ENCODE measurements around the gene SIRPB1.
"Not testable (repeated sequence)": the region's sequence is repeated elsewhere in the genome, so short reads cannot be mapped to it uniquely, and the experiment has no call there.

The SIRPB1 gene

GRCh38 chr20:1619861-1620444 is at the start of gene SIRPB1:
Gene SIRPB1, minus strand, starts transcription at chr20:1620009. Its CDS starts 65 bp downstream, at chr20:1619944.
- DNase-seq: no peak

GRCh38 chr20:1669304-1669703 is 49.5 kb upstream of the SIRPB1 start:
- DNase-seq: no peak

GRCh38 chr20:1667502-1668085 is 47.8 kb upstream of the SIRPB1 start:
- DNase-seq: no peak

DNA sequence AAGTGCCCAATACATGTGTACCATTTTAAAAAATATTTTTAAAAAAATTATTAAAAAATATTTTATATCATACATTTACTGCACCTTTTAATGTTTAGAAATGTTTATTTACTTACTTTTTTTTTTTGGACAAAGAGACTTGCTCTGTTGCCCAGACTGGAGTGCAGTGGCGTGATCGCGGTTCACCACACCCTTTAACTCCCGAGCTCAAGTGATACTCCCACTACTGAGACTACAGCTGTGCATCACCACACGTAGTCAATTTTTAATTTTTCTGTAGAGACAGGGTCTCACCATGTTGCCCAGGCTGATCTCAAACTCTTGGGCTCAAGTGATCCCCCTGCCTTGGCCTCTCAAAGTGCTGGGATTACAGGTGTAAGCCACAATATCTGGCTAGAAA is 47.0 kb upstream of the SIRPB1 start:
- DNase-seq: no peak

- no peak for DNase-seq
Observed at GRCh38 chr20:1665345-1665744, 45.5 kb upstream of the SIRPB1 start.

- DNase-seq: peak; percentile 66
Observed at GRCh38 chr20:1664911-1665310, 45.1 kb upstream of the SIRPB1 start.

DNA sequence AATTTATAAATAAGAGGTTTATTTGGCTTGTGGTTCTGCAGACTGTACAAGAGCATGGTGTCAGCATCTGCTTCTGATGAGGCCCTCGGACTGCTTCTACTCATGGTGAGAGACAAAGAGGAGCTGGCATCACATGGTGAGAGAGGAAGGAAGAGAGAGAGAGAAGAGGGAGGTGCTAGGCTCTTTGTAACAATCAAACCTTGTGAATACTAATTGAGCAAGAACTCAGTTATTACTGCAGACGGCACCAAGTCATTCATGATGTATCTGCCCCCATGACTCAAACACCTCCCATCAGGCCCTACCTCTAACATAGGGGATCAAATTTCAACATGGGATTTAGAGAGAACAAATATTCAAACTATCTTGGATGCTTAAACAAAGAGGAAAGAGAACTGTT is 44.1 kb upstream of the SIRPB1 start:
- no peak for DNase-seq

GRCh38 chr20:1661542-1662299 is 41.9 kb upstream of the SIRPB1 start:
- no peak for DNase-seq

DNA sequence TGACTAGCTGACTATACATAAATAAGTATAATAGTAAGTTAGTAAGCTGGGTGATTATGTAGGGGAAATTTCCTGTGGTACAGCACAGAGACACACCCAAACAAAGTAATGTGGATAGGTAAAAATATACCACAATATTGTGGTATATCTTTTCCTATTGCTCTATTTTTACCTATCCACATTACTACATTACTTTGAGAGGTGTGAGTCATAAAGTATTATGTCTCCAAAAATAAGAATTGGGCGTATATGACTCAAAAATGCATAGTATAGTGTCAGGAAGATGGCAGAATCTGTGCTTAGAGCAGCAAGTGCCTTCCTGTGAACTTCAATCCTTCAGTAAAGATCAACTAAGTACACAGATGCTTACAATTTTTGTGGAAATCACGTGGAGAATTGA is 40.4 kb upstream of the SIRPB1 start:
- DNase-seq: no peak

DNA sequence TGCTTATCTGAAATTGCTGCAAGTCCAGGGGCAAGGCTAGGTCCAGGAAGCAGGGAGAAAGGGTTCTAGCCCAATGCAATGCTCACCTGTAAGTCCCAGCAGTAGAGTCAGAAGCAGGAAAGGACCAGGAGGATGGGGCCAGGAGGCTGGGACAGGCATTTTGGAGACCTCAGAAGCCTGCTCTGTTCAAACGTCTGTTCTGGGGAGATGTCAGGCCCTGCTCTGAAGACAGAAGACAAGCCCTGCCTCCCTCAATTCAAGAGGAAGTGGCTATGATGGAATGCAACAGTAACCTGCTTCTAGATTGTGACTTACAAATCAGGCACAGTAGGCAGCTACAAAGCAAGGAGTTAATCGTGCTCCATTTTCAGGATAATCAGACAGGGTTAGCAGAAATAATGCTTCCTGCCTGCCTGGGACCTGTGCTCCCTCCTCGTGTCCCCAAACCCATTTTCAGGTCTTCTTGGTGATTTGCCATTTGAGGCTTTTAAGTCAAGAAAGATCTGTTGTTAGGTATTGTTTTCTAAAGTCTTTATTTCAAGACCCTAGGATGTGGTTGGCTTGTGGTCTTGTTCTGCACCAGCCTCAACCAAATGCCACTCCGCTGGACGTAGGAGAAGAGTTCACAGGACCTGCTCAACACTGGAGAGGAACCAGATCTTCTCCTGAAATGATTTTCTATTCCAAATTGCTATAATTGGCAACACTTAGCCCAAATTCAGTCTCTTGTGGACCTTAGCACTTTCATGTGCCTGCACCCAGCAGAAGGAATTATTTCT is 37.9 kb upstream of the SIRPB1 start, which contains the start of gene SIRPG:
TSS of gene SIRPG (minus strand) at position 224 of the 779 bp plus-strand sequence. CDS start at position 159, 65 bp downstream.
- no peak for DNase-seq

GRCh38 chr20:1656844-1657243 is 37.0 kb upstream of the SIRPB1 start:
- no peak for DNase-seq

DNA sequence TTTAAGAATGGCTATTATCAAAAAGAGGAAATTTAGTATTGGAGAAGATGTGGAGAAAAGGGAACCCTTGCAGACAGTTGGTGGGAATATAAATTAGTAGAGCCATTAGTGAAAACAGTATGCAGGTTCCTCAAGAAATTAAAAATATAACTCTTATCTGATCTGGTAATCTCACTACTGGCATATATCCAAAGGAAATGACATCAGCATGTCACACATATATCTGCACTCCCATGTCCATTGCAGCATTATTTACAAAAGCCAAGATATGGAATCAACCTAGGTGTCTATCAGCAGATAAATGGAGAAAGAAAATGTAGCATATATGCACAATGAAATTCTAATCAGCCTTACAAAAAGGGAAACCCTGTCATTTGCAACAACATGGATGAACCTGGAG is 35.2 kb upstream of the SIRPB1 start:
- no peak for DNase-seq

GRCh38 chr20:1652960-1653359 is 33.2 kb upstream of the SIRPB1 start:
- DNase-seq: no peak

DNA sequence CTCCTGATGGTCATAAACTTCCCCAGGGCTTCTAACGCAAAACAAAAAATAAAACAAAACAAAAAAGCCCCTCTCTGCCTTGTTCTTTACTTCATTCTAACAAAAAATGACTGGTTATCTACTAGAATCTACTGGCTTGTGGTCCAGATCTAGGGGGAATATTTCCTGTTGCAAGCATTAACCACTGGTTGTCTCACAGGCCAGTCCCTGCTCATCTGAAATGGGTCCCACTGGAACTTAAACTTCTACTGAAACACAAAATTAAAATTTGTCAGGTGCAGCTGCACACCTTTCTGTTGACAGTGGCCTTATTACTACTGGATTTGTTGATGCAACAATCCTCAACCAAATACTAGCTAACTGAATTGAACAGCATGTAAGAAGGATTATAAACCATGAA is 32.3 kb upstream of the SIRPB1 start:
- no peak for DNase-seq

GRCh38 chr20:1651268-1652058 is 31.7 kb upstream of the SIRPB1 start:
- DNase-seq: no peak

GRCh38 chr20:1648101-1648500 is 28.3 kb upstream of the SIRPB1 start:
- no peak for DNase-seq

DNA sequence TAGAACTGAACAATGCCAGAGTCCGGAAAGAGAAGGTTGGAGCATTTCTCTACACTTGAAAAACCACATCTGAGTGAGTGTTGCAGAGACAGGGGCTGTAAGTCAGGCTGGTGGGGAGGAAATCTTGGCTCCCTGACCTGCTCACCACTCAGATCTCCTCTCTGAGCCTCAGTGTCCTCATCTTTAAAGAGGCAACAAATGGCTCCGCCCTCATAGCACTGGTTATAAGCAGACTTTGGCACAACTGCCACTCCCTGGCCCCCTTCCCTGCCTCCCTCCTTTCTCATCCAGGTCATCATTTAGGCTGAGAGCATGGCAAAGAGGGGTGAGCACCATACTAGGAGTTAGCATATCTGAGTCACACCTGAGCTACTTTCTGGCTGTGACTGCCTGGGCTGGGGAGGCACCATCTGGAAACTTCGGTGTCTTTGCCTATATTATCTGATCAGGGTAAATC is 27.2 kb upstream of the SIRPB1 start:
- DNase-seq: peak; percentile 50

DNA sequence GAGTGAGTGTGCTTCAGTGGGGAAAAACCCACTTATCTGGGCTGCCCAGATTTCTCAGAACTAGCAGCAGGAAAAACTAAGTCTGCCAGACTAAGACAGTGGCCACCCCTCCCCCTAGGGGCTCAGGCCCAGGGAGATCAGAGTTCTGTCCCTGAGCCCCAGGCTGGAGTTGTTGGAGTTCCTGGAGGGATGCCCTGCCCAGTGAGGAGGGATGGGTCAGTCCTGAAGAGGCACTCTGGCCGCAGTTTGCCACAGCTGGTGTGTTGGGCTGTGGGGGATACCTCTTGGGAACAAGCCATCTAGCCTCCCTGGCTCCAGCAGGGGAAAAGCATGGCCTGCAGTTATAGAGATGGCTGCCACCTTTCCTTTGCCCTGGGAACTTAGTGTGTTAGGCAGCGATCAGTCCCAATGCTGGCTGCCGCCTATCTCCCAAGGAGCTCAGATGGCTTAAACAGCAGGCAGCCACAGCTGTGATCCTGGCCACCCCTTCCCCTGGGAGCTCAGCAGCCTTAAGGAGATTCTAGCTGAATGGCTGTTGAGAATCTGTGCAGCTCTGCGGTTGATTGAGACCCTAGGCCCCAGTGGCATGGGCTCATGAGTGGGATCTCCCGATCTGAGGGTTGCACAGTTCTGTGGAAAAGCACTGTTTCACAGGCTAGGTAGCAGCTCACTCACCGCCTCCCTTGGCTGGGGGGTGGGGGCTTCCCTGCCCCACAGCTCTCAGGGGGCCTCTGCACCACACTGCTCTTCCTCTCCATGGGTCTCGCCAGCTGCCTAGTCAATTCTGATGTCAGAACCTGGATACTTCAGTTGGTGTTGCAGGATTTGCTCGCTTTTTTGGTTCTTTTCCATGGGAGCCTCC is 24.5 kb upstream of the SIRPB1 start:
- no peak for DNase-seq

DNA sequence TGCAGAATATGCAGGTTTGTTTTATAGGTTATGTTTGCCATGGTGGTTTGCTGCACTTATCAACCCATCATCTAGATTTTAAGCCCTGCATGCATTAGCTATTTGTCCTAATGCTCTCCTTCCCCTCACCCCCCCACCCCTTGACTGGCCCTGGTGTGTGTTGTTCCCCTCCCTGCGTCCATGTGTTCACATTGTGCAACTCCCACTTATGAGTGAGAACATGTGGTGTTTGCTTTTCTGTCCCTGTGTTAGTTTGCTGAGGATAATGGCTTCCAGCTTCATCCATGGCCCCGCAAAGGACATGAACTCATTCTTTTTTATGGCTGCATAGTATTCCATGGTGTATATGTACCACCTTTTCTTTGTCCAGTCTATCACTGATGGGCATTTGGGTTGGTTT is 18.8 kb upstream of the SIRPB1 start:
- not testable (repeated sequence) for DNase-seq

DNA sequence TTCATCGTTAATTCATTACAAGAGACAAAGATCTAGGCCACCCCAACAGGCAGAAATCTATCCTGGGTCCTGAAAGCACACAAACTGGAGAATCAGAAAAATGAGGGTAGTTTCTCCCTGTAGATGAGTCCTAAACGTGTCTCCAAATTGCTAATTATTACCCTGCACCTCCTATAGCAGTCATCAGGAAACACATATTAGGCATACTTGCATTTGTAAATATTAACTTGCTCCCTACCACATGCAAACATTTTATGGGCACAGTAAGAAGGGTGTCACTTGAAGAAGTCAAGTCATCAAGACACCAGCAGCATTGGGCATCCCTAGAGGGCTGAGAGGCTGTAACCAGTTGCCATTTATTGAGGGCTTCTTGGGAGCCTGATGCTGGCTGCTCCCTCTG is 17.9 kb upstream of the SIRPB1 start:
- DNase-seq: no peak

DNA sequence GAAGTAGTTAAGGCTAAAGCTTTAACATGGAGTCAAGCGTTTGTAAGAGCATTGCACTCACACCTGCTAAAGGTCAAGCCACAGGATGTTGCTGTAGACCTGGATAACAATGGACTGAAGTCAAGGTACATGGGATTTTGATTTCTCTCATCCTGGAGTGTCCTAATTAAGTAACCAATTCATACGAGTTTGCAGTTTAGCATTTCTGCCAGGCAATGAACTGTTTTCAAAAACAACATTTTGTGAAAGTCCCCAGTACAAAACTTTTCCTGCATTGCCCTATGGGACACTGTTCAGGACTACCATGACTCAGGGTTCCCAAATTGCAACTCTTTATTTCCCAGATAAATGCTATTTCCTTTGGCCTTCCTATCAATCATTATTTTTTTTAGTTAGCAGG is 17.4 kb upstream of the SIRPB1 start:
- no peak for DNase-seq

- DNase-seq: no peak
Observed at GRCh38 chr20:1636621-1637020, 16.8 kb upstream of the SIRPB1 start.
